GM21576 (cell line): Measurements from ENCODE around the gene CD27.

Source experiments
- ATAC-seq: cut with Tn5 transposase; IDR thresholded peaks from one replicate; pipeline ENCODE4 v1.9.1; 2021; ENCODE audit warnings: mild to moderate bottlenecking, moderate library complexity; ENCODE audit not compliant: unreplicated experiment

Gene CD27

DNA sequence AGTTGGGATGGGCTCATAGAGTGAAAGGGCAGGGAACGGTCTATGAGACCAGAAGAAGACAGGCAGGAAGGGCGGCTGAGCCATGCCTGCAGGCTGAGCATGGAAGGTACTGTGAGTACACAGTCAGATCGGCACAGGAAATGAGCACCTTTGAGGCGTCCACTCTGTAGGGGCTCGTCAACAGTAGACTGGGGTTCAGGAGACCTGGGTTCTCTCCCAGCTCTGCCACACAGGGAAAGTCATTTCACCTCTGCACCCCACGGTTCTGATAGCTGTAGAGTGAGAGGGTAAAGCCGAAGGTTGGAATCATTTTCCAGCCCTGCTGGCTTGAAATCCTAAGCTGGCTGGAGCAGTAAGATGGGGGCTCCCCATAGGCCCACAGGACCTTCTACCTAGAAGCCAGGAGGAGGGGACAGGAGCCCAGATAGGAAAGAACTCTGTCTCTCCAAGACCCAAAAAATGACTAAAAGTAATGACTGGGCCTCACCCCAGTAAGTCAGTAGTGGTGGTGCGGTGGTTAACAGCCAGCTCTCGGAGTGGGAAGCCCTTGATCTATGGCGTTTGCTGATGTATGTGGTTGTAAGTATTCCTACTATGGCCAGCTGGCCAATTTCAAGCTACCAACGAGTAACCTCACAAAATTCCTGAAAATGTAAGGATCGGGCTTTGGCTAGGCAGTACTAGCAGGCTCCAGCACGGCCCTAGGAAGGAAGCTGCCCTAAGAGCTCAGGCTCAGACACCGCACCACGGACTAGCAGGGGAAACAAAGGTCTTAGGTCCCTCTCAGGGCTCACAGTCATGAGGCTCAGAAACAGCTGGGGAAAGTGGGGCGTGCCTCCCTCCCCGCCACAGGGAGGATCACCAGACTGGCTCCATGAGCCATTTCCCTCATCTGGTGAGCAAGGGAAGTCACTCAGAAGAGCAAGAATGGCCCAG, 10.3 kb upstream of the CD27 start:
- ATAC-seq: no peak

DNA sequence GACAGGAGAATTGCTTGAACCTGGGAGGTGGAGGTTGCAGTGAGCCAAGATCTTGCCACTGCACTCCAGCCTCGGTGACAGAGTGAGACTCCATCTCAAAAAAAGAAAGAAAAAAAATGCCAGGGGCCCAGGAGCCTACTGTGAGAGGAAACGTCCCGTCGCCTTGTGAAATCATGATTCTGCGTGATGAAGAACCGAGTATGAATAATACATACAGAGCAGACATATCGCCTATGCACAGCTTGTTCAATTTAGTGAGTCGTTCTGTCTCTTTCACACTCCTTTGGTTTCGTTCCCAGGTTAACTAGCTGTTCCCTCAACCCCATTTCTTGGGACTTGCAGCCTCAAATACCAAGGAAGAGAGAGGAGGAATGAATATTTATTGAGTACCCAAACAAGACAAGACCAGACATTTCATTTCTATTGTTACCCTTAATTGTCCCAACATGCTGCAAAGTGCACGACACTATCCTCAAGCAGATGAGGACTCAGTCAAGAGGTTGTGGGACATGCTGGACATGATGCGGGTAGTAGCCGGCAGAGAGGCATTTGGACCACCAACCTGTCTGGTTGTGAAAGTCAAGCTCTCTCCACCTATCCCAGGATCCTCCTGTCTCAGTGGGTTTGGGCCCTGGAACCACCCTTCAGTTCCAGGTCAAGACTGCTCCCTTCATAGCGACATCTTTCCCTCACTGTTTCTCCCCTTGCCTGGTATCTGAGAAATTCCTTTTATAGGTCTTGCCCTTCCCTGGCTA, 8.6 kb upstream of the CD27 start:
- ATAC-seq: no peak

DNA sequence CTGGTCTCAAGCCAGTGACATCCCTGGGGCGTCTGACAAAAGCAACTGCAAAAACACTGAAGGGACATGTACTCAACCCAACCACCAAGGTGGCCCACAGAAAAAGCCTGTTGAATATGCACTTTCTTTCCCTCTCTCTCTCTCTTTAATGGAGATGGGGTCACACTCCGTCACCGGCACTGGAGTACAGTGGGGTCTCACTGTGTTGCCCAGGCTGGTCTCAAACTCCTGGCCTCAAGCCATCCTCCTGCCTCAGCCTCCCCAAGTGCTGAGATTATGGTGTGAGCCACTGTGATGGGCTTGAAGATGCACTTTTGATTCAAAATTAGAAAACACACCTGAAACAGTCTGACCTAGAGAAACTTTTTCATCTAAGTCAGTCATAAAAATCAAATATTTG, 7.2 kb upstream of the CD27 start:
- ATAC-seq: no peak

DNA sequence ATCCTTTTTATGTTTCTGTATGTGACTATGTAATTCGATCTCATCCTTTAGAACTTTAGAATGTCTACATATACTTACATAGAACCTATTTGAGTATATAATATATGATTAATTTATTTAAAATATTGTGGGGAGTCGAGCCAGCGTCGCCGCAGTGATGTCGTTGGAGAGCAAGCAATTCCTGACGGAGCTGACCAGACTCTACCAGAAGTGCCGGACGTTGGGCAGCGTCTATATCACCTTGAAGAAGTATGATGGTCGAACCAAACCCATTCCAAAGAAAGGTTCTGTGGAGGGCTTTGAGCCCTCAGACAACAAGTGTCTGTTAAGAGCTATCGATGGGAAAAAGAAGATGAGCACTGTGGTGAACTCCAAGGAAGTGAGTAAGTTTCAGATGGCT, 6.4 kb upstream of the CD27 start:
- ATAC-seq: no peak

DNA sequence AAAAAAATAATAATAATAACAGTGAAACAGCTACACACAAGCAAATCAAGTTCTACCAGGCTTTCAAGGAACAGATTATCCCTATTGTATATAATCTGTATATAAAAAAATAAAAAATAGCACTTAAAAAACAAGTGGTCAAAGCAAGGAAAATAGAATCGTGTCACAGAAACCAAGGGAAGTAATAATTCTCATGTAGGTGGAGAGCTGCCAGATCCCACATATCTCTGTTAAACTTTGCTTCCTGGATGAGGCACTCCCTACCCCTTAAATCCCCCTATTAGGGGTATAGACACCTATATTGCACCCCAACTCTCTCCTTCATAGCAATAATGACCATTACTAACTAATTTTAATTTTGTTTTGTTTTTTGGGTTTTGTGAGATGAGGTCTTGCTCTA, 4.4 kb upstream of the CD27 start:
- ATAC-seq: no peak

DNA sequence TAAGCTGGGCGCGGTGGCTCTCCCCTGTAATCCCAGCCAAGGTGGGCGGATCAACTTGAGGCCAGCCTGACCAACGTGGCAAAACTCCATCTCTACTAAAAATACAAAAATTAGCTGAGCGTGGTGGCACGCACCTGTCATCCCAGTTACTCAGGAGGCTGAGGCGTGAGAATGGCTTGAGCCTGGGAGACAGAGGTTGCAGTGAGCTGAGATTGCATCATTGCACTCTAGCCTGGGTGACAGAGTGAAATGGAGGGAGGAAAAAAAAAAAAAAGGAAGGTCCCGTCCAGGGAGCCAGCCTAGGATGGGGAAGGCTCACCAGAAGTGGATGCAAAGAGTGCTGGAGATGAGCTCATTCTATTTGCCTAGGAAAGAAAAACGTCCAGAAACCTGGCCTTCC, 1.9 kb upstream of the CD27 start:
- no peak for ATAC-seq

DNA sequence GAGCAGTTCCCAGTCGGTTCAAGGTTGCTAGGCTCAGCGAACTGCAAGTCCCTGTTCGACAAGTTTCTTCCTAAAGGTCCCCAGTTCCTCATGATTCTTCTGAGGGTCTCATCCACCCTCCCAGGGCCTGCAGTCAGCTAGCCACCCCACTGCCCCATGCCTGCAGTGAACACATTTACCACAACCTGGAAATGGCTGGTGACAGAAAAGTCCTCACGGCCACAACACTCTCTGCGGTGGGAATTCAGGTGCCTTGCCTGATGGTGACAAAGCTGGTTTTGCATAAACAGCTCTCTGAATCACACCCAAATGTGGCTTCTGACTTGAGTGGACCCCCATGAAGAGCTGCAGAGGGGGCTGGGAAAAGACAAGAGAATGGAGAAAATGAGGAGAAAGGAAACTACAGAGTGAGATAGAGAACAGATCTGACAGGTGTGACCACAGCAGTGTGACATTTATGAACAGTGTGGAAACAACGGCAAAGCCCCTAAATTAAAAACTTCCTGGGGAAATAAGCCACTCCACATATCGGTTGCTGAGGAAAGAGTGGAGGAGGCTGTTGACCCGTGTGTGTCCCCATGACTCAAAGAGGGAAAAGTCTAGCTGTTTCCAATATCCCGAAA, 1.3 kb upstream of the CD27 start:
- ATAC-seq: peak; percentile 30

DNA sequence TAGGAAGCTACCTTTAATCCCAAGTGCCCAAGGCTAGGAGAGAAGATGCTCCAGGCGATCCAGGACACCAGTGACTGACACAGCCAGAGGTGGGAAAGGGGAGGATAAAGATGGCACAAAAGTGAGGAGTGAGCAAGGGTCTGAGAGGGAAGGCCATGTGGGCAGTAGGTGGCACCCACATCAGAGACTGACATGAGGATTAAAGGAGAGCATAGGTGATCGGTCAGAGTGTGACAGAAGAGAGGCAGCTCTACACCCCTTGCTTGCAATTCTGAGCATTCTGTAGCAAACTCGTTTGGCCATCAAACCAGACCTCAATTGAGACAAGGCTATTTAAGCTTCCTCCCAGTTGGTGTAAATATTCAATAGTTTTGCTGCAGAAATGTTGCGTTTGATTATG, 724 bp upstream of the CD27 start:
- no peak for ATAC-seq

DNA sequence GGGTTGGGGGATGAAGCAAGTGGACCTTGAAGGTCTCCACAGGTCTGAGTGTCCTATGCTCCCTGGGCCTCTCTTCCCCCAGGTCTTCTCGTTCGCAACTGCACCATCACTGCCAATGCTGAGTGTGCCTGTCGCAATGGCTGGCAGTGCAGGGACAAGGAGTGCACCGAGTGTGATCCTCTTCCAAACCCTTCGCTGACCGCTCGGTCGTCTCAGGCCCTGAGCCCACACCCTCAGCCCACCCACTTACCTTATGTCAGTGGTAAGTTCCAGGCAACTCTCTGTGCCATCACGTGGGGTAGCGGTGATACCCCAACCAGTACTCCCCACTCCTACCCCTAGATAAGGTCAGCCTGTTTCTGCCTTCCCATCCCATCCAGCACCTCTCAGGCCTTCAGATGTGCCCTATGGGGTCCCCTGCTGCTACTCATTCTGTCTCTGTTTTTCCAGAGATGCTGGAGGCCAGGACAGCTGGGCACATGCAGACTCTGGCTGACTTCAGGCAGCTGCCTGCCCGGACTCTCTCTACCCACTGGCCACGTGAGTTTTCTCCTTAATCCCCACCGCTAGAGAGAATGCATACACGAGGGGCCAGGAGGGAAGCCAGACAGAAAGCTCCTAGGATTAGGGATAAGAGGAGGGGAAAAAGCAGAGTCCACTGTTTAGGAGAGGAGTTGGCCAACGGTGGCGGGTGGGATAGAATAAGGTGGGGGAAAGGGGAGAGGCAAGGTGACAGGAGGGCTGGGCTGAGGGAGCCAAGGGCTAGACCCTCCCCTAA, 5.5 kb downstream of the CD27 start:
- ATAC-seq: no peak

DNA sequence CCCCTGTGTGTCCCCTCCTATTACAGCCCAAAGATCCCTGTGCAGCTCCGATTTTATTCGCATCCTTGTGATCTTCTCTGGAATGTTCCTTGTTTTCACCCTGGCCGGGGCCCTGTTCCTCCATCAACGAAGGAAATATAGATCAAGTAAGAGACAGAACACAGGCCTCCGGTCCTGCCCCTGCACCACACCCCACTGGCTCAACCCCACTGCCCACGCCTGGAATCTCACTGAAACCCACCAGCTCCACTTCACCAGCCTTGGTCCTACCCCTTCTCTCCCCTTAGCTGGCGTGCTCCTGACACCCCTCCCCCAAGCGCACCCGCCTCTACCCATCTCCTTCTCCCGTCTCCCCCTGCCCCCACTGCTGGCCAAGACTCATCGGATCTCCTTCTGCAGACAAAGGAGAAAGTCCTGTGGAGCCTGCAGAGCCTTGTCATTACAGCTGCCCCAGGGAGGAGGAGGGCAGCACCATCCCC, 6.2 kb downstream of the CD27 start:
- ATAC-seq: no peak

DNA sequence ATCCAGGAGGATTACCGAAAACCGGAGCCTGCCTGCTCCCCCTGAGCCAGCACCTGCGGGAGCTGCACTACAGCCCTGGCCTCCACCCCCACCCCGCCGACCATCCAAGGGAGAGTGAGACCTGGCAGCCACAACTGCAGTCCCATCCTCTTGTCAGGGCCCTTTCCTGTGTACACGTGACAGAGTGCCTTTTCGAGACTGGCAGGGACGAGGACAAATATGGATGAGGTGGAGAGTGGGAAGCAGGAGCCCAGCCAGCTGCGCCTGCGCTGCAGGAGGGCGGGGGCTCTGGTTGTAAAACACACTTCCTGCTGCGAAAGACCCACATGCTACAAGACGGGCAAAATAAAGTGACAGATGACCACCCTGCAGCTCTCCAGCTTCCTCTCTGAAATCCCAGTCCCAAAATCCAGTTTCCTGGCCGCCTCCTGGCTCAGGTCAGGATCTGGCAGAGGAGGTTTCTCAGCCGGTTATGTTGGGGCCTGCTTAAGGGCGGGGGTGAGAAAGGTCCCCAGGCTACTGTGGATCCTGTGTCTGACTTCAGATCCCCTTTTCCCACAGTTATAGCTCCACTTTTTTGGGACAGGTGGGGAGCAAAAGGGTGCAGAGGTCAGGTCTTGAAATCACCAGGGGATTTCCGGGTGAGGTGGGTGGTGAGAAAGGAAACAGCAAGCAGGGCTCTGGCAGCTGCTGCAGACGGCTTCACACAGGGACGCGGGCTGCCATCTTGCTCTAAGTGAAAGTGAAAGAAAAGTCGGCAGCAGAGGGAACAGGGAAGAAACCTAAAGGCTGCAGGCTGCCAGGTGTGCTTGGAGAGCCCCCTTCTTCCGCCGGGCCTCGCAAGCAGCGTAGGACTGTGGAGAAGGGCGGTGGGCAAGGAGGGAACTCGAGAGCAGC, 6.8 kb downstream of the CD27 start, which contains the start of gene TAPBPL:
TSS of gene TAPBPL (plus strand) at position 695 of the 897 bp plus-strand sequence. CDS start 207 bp downstream, outside the sequence.
- ATAC-seq: peak; percentile 62

DNA sequence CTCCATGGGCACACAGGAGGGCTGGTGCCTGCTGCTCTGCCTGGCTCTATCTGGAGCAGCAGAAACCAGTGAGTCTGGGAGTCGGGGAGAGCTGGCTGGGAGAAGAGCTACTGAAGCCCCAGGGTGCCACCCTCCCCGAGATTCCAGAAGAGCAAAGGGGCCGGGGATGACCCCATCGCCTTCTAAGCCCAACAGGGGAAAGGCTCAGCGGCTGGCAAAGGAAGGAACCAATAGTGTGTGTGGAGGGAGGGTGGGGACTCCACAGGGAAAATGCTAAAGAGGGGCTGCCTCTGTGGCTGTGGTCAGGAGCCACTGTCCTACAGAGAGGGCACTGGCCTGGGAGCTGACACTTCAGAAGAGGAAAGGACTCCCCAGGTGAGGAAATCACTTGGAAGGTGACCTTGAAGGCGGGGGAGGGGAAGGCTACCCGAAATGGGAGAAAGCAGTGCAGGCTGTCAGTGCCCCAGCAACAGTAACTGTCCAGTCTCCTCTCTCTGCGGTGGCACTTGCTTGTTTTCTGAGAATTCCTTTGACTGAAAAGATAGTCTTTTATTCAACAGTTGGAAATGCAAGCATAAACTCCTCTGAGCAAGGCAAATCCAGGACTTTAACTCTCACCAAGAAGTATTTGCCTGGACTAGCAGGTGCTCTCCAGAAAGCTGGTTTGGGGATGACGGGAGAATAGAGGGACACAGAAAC, 7.6 kb downstream of the CD27 start:
- ATAC-seq: no peak

DNA sequence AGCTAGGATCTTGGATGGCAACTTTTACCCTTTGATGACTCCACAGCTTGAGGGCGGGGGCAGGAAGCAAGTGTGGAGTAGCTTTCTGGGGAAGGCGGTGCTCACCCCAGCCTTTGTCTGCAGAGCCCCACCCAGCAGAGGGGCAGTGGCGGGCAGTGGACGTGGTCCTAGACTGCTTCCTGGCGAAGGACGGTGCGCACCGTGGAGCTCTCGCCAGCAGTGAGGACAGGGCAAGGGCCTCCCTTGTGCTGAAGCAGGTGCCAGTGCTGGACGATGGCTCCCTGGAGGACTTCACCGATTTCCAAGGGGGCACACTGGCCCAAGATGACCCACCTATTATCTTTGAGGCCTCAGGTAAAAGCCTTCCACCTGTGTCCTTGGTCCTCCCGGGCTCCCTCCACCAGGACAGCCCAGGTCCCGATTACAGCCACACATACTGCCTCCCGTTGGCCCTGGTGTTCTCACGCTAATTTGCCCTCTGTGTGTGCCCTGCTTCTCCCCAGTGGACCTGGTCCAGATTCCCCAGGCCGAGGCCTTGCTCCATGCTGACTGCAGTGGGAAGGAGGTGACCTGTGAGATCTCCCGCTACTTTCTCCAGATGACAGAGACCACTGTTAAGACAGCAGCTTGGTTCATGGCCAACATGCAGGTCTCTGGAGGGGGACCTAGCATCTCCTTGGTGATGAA, 8.3 kb downstream of the CD27 start:
- no peak for ATAC-seq

DNA sequence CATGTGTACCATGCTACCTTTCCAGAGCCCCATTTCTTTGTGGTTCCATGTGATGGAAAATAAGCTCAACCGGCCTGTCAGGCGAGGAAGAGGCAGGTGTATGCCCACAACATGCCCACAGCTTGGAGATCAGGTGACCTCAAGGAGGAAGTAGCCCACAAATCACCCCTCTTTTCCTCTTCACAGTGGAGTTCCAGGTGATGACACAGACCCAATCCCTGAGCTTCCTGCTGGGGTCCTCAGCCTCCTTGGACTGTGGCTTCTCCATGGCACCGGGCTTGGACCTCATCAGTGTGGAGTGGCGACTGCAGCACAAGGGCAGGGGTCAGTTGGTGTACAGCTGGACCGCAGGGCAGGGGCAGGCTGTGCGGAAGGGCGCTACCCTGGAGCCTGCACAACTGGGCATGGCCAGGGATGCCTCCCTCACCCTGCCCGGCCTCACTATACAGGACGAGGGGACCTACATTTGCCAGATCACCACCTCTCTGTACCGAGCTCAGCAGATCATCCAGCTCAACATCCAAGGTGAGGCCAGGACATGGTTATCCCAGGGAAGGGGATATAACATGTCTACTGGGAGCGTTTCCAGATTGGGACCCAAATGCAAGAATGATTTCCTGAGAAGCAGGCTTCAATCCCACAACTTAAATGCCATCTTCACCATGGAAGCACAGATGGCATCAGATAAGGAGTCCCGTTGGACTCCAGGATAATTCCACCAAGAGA, 12.6 kb downstream of the CD27 start:
- ATAC-seq: no peak

DNA sequence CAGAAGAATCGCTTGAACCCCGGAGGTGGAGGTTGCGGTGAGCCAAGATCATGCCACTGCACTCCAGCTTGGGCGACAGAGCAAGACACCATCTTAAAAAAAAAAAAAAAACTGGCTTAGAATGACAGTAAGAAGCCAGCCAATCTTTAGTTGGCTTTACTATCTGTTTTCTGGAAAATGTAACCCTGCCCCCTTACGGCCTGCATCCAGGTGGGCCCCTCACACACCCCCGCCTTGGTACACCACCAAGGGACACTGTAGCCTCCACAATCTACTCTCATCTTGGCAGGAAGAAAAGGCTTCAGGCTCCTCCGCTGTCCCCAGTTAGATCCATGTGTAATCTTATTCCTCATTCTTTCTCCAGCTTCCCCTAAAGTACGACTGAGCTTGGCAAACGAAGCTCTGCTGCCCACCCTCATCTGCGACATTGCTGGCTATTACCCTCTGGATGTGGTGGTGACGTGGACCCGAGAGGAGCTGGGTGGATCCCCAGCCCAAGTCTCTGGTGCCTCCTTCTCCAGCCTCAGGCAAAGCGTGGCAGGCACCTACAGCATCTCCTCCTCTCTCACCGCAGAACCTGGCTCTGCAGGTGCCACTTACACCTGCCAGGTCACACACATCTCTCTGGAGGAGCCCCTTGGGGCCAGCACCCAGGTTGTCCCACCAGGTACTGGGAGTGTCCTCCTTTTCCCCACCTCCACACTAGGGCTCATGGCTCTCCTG, 13.7 kb downstream of the CD27 start:
- ATAC-seq: no peak

DNA sequence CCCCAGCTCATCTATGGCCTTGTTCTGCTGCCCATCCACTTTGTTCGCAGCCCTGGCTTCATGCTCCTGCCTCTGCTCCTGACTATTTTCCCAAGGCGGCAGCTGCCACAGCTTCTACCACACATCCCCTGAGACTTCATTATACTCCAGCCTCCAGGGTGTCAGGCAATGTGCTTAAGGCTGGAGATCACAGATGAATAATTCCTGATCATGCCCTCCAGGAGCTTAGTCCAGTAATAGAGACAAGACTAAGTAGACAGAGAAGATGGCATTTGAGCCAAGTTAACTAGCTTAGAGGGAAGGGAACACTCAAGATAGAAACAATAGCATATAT, 14.2 kb downstream of the CD27 start:
- no peak for ATAC-seq

DNA sequence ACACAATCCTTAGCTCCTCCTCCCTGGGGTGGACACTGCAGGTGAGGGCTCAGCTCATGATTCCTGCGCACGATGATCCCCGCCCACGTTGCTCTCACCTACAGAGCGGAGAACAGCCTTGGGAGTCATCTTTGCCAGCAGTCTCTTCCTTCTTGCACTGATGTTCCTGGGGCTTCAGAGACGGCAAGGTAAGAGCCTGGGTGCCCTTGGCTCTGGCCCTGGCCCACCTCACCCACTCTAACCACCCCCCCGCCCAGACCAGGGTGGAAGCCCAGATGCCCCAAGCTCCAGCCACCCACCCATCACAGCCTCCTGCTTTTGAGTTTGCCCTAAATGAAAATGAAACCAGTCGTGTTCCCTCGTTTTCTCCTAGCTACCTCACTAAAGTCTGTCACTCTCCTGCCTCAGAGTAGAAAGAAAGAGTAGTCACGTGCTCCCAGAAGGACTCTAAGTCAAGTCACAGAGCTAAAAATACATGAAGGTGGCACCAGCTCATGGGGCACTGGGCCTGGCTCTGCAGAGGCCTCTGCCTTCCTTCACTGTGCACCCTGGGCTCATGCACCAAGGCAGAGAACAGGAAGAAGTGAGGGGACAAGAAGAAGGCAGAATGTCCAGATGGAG, 16.1 kb downstream of the CD27 start:
- no peak for ATAC-seq
